ENCODE data around the gene SDF2L1.
"Not testable (repeated sequence)": the region's sequence is repeated elsewhere in the genome, so short reads cannot be mapped to it uniquely, and the experiment has no call there.

SDF2L1 gene

GRCh38 chr22:21688341-21688705 is 46.2 kb downstream of the SDF2L1 start:
- DNase-seq, result no peak

- DNase-seq, result no peak
Observed at GRCh38 chr22:21688706-21689381, 46.7 kb downstream of the SDF2L1 start.

GRCh38 chr22:21690401-21690801 is 48.3 kb downstream of the SDF2L1 start:
- DNase-seq, result no peak

- no peak for DNase-seq
Observed at GRCh38 chr22:21691816-21692215, 49.7 kb downstream of the SDF2L1 start.

- not testable (repeated sequence) for DNase-seq
Observed at GRCh38 chr22:21692856-21693255, 50.8 kb downstream of the SDF2L1 start.

GRCh38 chr22:21693333-21693998 is 51.4 kb downstream of the SDF2L1 start:
- DNase-seq, result no peak
